H1 (cell line): ENCODE data around the gene UBE2G2. TPM values are rescaled to one million over a fixed set of nuclear protein-coding genes. Genes with fewer than 3 reads are reported as not detected.

Experiments
- CTCF ChIA-PET: fragments of 300-600 bp; sonication (Branson Sonifier 250); formaldehyde crosslinking; loops from one replicate; lab custom pipeline; 2021; ENCODE audit not compliant: partially characterized antibody; lab: Charles Lee
- POLR2A ChIA-PET: fragments of 300-600 bp; sonication (Branson Sonifier 250); formaldehyde crosslinking; loops from one replicate; lab custom pipeline; 2021; ENCODE audit warnings: inconsistent platforms; ENCODE audit not compliant: partially characterized antibody; lab: Charles Lee
- DNase-seq, 2 experiments: peaks; one replicate each; pipeline versions ENCODE4 v3.0.0 to v3.0.0-alpha.2; 2010 to 2022; ENCODE audit warnings: low spot score in 2 of 2, low read depth in 1 of 2, mixed read lengths in 1 of 2
- FAIRE-seq: peaks from 2 replicates; lab custom pipeline; 2011; peaks lifted over from hg19 to GRCh38; lab: Jason Lieb, UNC
- H2AFZ ChIP-seq: 2 replicates; pipeline ENCODE4 v1.8.1; 2012; ENCODE audit warnings: low read length, inconsistent platforms
- H2AK5ac ChIP-seq: 2 replicates; pipeline ENCODE4 v1.6.1; 2013; ENCODE audit warnings: low read depth, low read length
- H2BK120ac ChIP-seq: replicated peaks from 2 replicates; pipeline ENCODE3; 2013; ENCODE audit warnings: low read depth, low read length, inconsistent platforms
- H2BK12ac ChIP-seq: 2 replicates; pipeline ENCODE4 v1.6.1; 2013; ENCODE audit warnings: low read depth, low read length
- H2BK15ac ChIP-seq: 2 replicates; pipeline ENCODE4 v1.6.1; 2013; ENCODE audit warnings: low read length
- H2BK20ac ChIP-seq: 2 replicates; pipeline ENCODE4 v1.6.1; 2013; ENCODE audit warnings: low read length
- H2BK5ac ChIP-seq: 2 replicates; pipeline ENCODE4 v1.6.1; 2013; ENCODE audit warnings: low read depth, low read length
- H3K14ac ChIP-seq: 2 replicates; pipeline ENCODE4 v1.6.1; 2013; ENCODE audit warnings: inconsistent platforms; ENCODE audit not compliant: insufficient read length
- H3K18ac ChIP-seq: 2 replicates; pipeline ENCODE4 v1.6.1; 2013; ENCODE audit warnings: low read length; ENCODE audit errors: extremely low read depth
- H3K23ac ChIP-seq: 2 replicates; pipeline ENCODE4 v1.6.1; 2013; ENCODE audit warnings: inconsistent platforms; ENCODE audit not compliant: insufficient read length
- H3K23me2 ChIP-seq: 2 replicates; pipeline ENCODE4 v1.6.1; 2013; ENCODE audit warnings: low read depth, low read length
- H3K27ac ChIP-seq: 2 replicates; pipeline ENCODE4 v1.6.1; 2011; ENCODE audit warnings: low read depth, low read length, inconsistent platforms
- H3K27me3 ChIP-seq, 4 experiments: replicated peaks in 1 of 4; 1 replicate in 1 of 4; 2 replicates in 3 of 4; pipeline versions ENCODE4 v1.6.1 to v1.8.1; 2011 to 2013; ENCODE audit warnings: low read length in 3 of 4, mild to moderate bottlenecking in 3 of 4, inconsistent platforms in 2 of 4, mixed read lengths in 2 of 4, moderate library complexity in 1 of 4; ENCODE audit not compliant: control insufficient read depth in 3 of 4, insufficient read depth in 3 of 4; ENCODE audit errors: extremely low read depth in 1 of 4
- H3K36me3 ChIP-seq, 4 experiments: 2 replicates each; pipeline versions ENCODE4 v1.6.1 to v1.8.1; 2011 to 2013; ENCODE audit warnings: mild to moderate bottlenecking in 4 of 4, low read length in 3 of 4, moderate library complexity in 2 of 4, control low read depth in 1 of 4, inconsistent platforms in 1 of 4; ENCODE audit not compliant: insufficient read depth in 4 of 4, control insufficient read depth in 2 of 4
- H3K4ac ChIP-seq: replicated peaks from 2 replicates; pipeline ENCODE3; 2013; ENCODE audit warnings: low read length, low read depth, mixed read lengths, inconsistent platforms; ENCODE audit not compliant: insufficient read length
- H3K4me1 ChIP-seq, 4 experiments: replicated peaks in 1 of 4; 1 replicate in 1 of 4; 2 replicates in 3 of 4; pipeline versions ENCODE4 v1.6.1 to v1.8.1; 2011 to 2013; ENCODE audit warnings: low read length in 3 of 4, inconsistent platforms in 2 of 4, mixed read lengths in 1 of 4; ENCODE audit not compliant: insufficient read depth in 4 of 4, control insufficient read depth in 3 of 4
- H3K4me2 ChIP-seq, 2 experiments: 2 replicates each; pipeline versions ENCODE4 v1.6.1 to v1.8.1; 2011 to 2013; ENCODE audit warnings: low read depth in 2 of 2, low read length in 2 of 2, control low read depth in 1 of 2, inconsistent platforms in 1 of 2, mild to moderate bottlenecking in 1 of 2; ENCODE audit not compliant: insufficient read depth in 1 of 2
- H3K4me3 ChIP-seq, 4 experiments: fragments of 200-600, 300-600 bp in 1 of 4; sonication (generic), shearing (Covaris generic), sonication (Bioruptor Twin) in 1 of 4; 2 replicates each; pipeline versions ENCODE4 v1.5.1 to v1.8.1; 2011 to 2016; ENCODE audit warnings: low read length in 4 of 4, low read depth in 3 of 4, control low read depth in 2 of 4, inconsistent platforms in 2 of 4, mild to moderate bottlenecking in 2 of 4, mixed read lengths in 1 of 4, moderate library complexity in 1 of 4; ENCODE audit not compliant: insufficient read depth in 2 of 4; ENCODE audit errors: extremely low read depth in 1 of 4
- H3K56ac ChIP-seq: replicated peaks from 2 replicates; pipeline ENCODE3; 2013; ENCODE audit warnings: low read depth, mild to moderate bottlenecking, mixed read lengths, low read length, inconsistent platforms; ENCODE audit not compliant: insufficient read length
- H3K79me1 ChIP-seq: 2 replicates; pipeline ENCODE4 v1.6.1; 2013; ENCODE audit warnings: low read depth, low read length, control low read depth
- H3K79me2 ChIP-seq, 2 experiments: 2 replicates each; pipeline versions ENCODE4 v1.6.1 to v1.8.1; 2012 to 2013; ENCODE audit warnings: low read length in 2 of 2, mild to moderate bottlenecking in 2 of 2, inconsistent platforms in 1 of 2; ENCODE audit not compliant: insufficient read depth in 2 of 2, control insufficient read depth in 1 of 2
- H3K9ac ChIP-seq, 4 experiments: replicated peaks in 1 of 4; 1 replicate in 1 of 4; 2 replicates in 3 of 4; pipeline versions ENCODE4 v1.6.1 to v1.8.1; 2011 to 2013; ENCODE audit warnings: low read depth in 3 of 4, low read length in 3 of 4, control low read depth in 2 of 4, mild to moderate bottlenecking in 2 of 4, moderate library complexity in 2 of 4, inconsistent platforms in 1 of 4; ENCODE audit errors: extremely low read depth in 1 of 4
- H3K9me3 ChIP-seq, 2 experiments: 2 replicates each; pipeline versions ENCODE4 v1.6.1 to v1.8.1; 2012 to 2013; ENCODE audit warnings: mild to moderate bottlenecking in 2 of 2, moderate library complexity in 2 of 2, control low read depth in 1 of 2, inconsistent platforms in 1 of 2, low read depth in 1 of 2, low read length in 1 of 2, mixed read lengths in 1 of 2; ENCODE audit not compliant: insufficient read depth in 2 of 2
- H4K20me1 ChIP-seq, 2 experiments: replicated peaks in 1 of 2; 2 replicates each; pipeline versions ENCODE3 to v1.8.1; 2011 to 2013; ENCODE audit warnings: inconsistent platforms in 2 of 2, low read length in 2 of 2, mild to moderate bottlenecking in 1 of 2; ENCODE audit not compliant: insufficient read depth in 2 of 2, control insufficient read depth in 1 of 2
- H4K5ac ChIP-seq: 2 replicates; pipeline ENCODE4 v1.6.1; 2013; ENCODE audit warnings: low read length, low read depth, mixed read lengths, inconsistent platforms; ENCODE audit not compliant: insufficient read length
- H4K8ac ChIP-seq: 2 replicates; pipeline ENCODE4 v1.8.0; 2013; ENCODE audit warnings: mild to moderate bottlenecking, moderate library complexity, low read length, inconsistent platforms; ENCODE audit not compliant: insufficient read depth; ENCODE audit errors: extremely low read depth
- H4K91ac ChIP-seq: replicated peaks from 2 replicates; pipeline ENCODE3; 2013; ENCODE audit warnings: low read length, mixed read lengths, inconsistent platforms; ENCODE audit not compliant: insufficient read length
- BRCA1 ChIP-seq: IDR thresholded peaks from 2 replicates; pipeline ENCODE4 v1.6.1; 2012; ENCODE audit warnings: low read depth, low read length, improper control_type of control experiment
- CEBPB ChIP-seq: IDR thresholded peaks from 2 replicates; pipeline ENCODE4 v1.6.1; 2012; ENCODE audit warnings: low read depth, low read length
- KDM1A ChIP-seq: fragments of 200-600, 300-600 bp; sonication (generic); IDR thresholded peaks from 2 replicates; pipeline ENCODE4 v1.7.1; 2016; ENCODE audit warnings: mild to moderate bottlenecking, low read length, borderline replicate concordance
- MAFK ChIP-seq: IDR thresholded peaks from 2 replicates; pipeline ENCODE4 v1.6.1; 2012; ENCODE audit warnings: low read depth, mild to moderate bottlenecking, improper control_type of control experiment, low read length
- POU5F1 ChIP-seq: IDR thresholded peaks from 2 replicates; pipeline ENCODE4 v1.6.1; 2011; ENCODE audit warnings: low read depth, mild to moderate bottlenecking, low read length, moderate library complexity
- SIN3A ChIP-seq, 2 experiments: IDR thresholded peaks in 1 of 2; conservative IDR thresholded peaks in 1 of 2; 2 replicates each; pipeline ENCODE4 v1.6.1; 2011 to 2012; ENCODE audit warnings: low read length in 2 of 2, improper control_type of control experiment in 1 of 2, low read depth in 1 of 2, mild to moderate bottlenecking in 1 of 2
- SIRT6 ChIP-seq: IDR thresholded peaks from one replicate; pipeline ENCODE4 v1.7.1; 2012; ENCODE audit warnings: low read length, inconsistent platforms
- SP1 ChIP-seq: IDR thresholded peaks from 2 replicates; pipeline ENCODE4 v1.6.1; 2011; ENCODE audit warnings: low read depth, low read length
- YY1 ChIP-seq: IDR thresholded peaks from 2 replicates; pipeline ENCODE4 v1.6.1; 2011; ENCODE audit warnings: low read depth, mild to moderate bottlenecking, low read length
- WGBS, 2 experiments: shearing (Covaris generic) in 1 of 2; methylation state at CpG; one replicate each; pipeline versions ENCODE4 v1.1.6 to v1.1.7; 2013 to 2015; ENCODE audit warnings: low lambda C conversion rate in 2 of 2, mixed read lengths in 2 of 2, inconsistent platforms in 1 of 2, low coverage in 1 of 2, missing lambda C conversion rate in 1 of 2; ENCODE audit not compliant: insufficient replicate concordance in 2 of 2, insufficient coverage in 1 of 2, insufficient read length in 1 of 2; ENCODE audit errors: extremely low coverage in 1 of 2, missing lambda C conversion rate in 1 of 2; 5-methylcytosine and 5-hydroxymethylcytosine counted together
- polyA plus RNA-seq, 7 experiments: library from polyadenylated mRNA; depleted of rRNA in 3 of 7; stranded (reverse) in 5 of 7; unstranded in 2 of 7; fragments of >200 nt in 5 of 7; fragments of 200-250 nt in 2 of 7; gene quantifications; 1 replicate in 5 of 7; 2 replicates in 1 of 7; 4 replicates in 1 of 7; pipeline versions ENCODE4 v1.2.1 to v1.2.3, GENCODE V29; 2011 to 2013; ENCODE audit warnings: missing spikeins in 2 of 7, mixed read lengths in 2 of 7
- total RNA-seq: library from RNA; stranded (reverse); fragmentation: NEBNext Ultra II Directional; extraction: Animal tissue kit (Norgen Biotek cat#: 25700); gene quantifications from 2 replicates; pipeline ENCODE4 v1.2.1, GENCODE V29; 2021

The UBE2G2 gene
- total and polyA plus RNA-seq, 2 of the 8 experiments (the other 6 are each of a cell fraction or from before 2014, with no cell fraction given): 96.3 to 101 TPM

- peaks cover 0 to 13% of the 10 kb centered on the region in 2 experiments; a peak in 1 of 4 replicates for H3K79me2 ChIP-seq
- H2AK5ac ChIP-seq: no peak overlapping the region
- no peak overlapping the region for H3K9ac ChIP-seq
- no peak overlapping the region for H3K4me3 ChIP-seq
- no peak overlapping the region for H3K23ac ChIP-seq
- no peak for TF ChIP-seq SIN3A (conservative IDR thresholded peaks at IDR 0.05 in 1 of 2, IDR thresholded peaks at IDR 0.05 in 1 of 2; ENCODE audit: low read depth in 1 of 2, low read length in 2 of 2)
- no peak for TF ChIP-seq SIRT6
- TF ChIP-seq KDM1A: no peak
- no peak for TF ChIP-seq POU5F1
- no peak for TF ChIP-seq YY1
- no peak for TF ChIP-seq BRCA1
- no peak for TF ChIP-seq SP1
- TF ChIP-seq CEBPB: no peak
- no peak for TF ChIP-seq MAFK
- H2BK12ac ChIP-seq: no peak overlapping the region
- no peak overlapping the region for H4K5ac ChIP-seq
- H4K91ac ChIP-seq: no peak overlapping the region
- peaks cover 6% of the 10 kb centered on the region; the same call in 1 of the 2 replicates for H3K79me1 ChIP-seq
- H3K56ac ChIP-seq: no peak overlapping the region
- H2BK120ac ChIP-seq: no peak overlapping the region
- no peak overlapping the region for H2BK15ac ChIP-seq
- DNase-seq (no peak), FAIRE-seq (no peak)
- peaks cover 3 to 5% (median 4%) of the 10 kb centered on the region in 4 experiments; a peak in 6 of 7 replicates for H3K4me1 ChIP-seq
- no peaks in the 10 kb centered on the region; a peak in 1 of 7 replicates for H3K27me3 ChIP-seq
- H2BK5ac ChIP-seq: no peak overlapping the region
- H3K4me2 ChIP-seq: no peak overlapping the region
- WGBS, 2 experiments: 96% methylated on average over 20 of the region's 20 CpGs; no CpG with 5 or more reads in 1 of the 2 experiments
- H2AFZ ChIP-seq: no peak overlapping the region
- H4K20me1 ChIP-seq: peaks cover 7 to 9% of the 10 kb centered on the region in 2 experiments
- H3K36me3 ChIP-seq: peaks cover 15 to 59% (median 33%) of the 10 kb centered on the region in 4 experiments
- no peak overlapping the region for H3K4ac ChIP-seq
- H3K27ac ChIP-seq: no peak overlapping the region
- H3K9me3 ChIP-seq: no peaks in the 10 kb centered on the region
- H3K23me2 ChIP-seq: no peaks in the 10 kb centered on the region
- H3K14ac ChIP-seq: no peak overlapping the region
- H2BK20ac ChIP-seq: no peak overlapping the region
- H4K8ac ChIP-seq: no peak overlapping the region; the same call in 1 of the 2 replicates
- CTCF ChIA-PET: interaction anchor here (0.6 to 2.6 kb wide), 5 partner anchors 10 to 41 kb away, joined by 3 to 12 read pairs (median 3); no protein-coding TSS in a partner anchor
- H3K18ac ChIP-seq: no peak overlapping the region
- POLR2A ChIA-PET: interaction anchor here (1.9 kb wide), 1 partner anchor 20 kb away, joined by 5 read pairs; no protein-coding TSS in a partner anchor
Measured at GRCh38 chr21:44773291-44773932, 28.2 kb downstream of the UBE2G2 start.
